Mammary epithelial cell (primary cell): Measurements from ENCODE around the gene TK2.

ENCODE experiments used
- CTCF ChIP-seq, 2 donors: IDR thresholded peaks in 1 of 2; conservative IDR thresholded peaks in 1 of 2; 2 replicates each; pipeline ENCODE4 v1.5.1; 2011 to 2012; ENCODE audit warnings: inconsistent platforms in 2 of 2, low read length in 2 of 2, mild to moderate bottlenecking in 2 of 2, control low read depth in 1 of 2, low read depth in 1 of 2; ENCODE audit not compliant: insufficient read depth in 1 of 2; ENCODE audit errors: extremely low read depth in 1 of 2
- EZH2 ChIP-seq: IDR thresholded peaks from 2 replicates; pipeline ENCODE4 v1.6.1; 2012; ENCODE audit warnings: low read length, inconsistent platforms, borderline replicate concordance

DNA sequence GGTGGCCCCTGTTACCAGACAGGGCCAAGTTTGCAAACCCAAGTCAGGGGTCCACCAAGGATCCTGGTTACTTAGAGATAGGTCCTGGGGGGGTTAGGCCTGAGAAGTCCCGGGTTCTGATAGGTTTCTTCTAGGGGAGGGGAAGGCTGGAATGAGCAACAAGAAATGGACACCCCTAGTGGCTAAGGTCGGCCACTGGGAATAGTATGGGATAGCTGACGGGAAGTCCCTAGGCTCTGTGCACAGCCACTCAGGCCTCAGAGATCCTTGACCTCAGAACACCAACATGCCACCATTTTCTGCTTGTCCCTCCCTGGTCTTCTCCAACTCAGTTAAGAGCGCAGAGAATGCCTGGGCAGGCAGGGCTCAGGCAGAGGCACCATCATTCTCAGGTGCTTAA, 13.4 kb downstream of the TK2 start:
- TF ChIP-seq EZH2 (no peak), CTCF (conservative IDR thresholded peaks at IDR 0.05 in 1 of 2, IDR thresholded peaks at IDR 0.05 in 1 of 2; ENCODE audit: extremely low read depth in 1 of 2, insufficient read depth in 1 of 2, low read depth in 1 of 2, low read length in 2 of 2) (no peak)
